LHCN-M2 (cell line): ENCODE measurements around the gene NPC1. TPM values are rescaled to one million over a fixed set of nuclear protein-coding genes. Genes with fewer than 3 reads are reported as not detected.
"Not testable (repeated sequence)": the region's sequence is repeated elsewhere in the genome, so short reads cannot be mapped to it uniquely, and the experiment has no call there.

ENCODE experiments used
- DNase-seq: peaks from one replicate; pipeline ENCODE4 v3.0.0-alpha.2; 2012; ENCODE audit warnings: low read depth
- polyA plus RNA-seq: library from polyadenylated mRNA; unstranded; fragments of >200 nt; gene quantifications from one replicate; pipeline ENCODE4 v1.2.1, GENCODE V29; 2012; ENCODE audit warnings: missing spikeins
- total RNA-seq: library from RNA; depleted of rRNA; stranded (reverse); fragments of >200 nt; gene quantifications from 2 replicates; pipeline ENCODE4 v1.2.3, GENCODE V29; 2014; rRNA removed

NPC1 gene
- total RNA-seq, result 63.1 and 71.8 TPM in 2 replicates
- 19.9 TPM for polyA plus RNA-seq

GRCh38 chr18:23586249-23587196 lies at the start of gene NPC1:
Gene NPC1 (minus strand): TSS chr18:23586506. CDS start chr18:23586343, 163 bp downstream.
- DNase-seq, result peak; percentile 91

GRCh38 chr18:23636071-23636399 lies 49.7 kb upstream of the NPC1 start:
- DNase-seq, result no peak

GRCh38 chr18:23635283-23636070 lies 49.2 kb upstream of the NPC1 start:
- peak; percentile 44 for DNase-seq

GRCh38 chr18:23634692-23635091 lies 48.4 kb upstream of the NPC1 start:
- DNase-seq, result no peak

- DNase-seq, result no peak
These were observed 46.3 kb upstream of the NPC1 start for GRCh38 chr18:23632615-23633014.

- DNase-seq, result no peak
These were observed 45.4 kb upstream of the NPC1 start for GRCh38 chr18:23631746-23632145.

GRCh38 chr18:23631312-23631711 lies 45.0 kb upstream of the NPC1 start:
- DNase-seq, result no peak

GRCh38 chr18:23629444-23629946 lies 43.2 kb upstream of the NPC1 start:
- no peak for DNase-seq

GRCh38 chr18:23627970-23628369 lies 41.7 kb upstream of the NPC1 start:
- DNase-seq, result no peak

GRCh38 chr18:23627321-23627720 lies 41.0 kb upstream of the NPC1 start:
- peak; percentile 95 for DNase-seq

- DNase-seq, result peak; percentile 90
These were observed 40.4 kb upstream of the NPC1 start for GRCh38 chr18:23626451-23627279.

GRCh38 chr18:23623040-23623439 lies 36.7 kb upstream of the NPC1 start:
- no peak for DNase-seq

- peak; percentile 41 for DNase-seq
These were observed 33.1 kb upstream of the NPC1 start for GRCh38 chr18:23619388-23619881.

- no peak for DNase-seq
These were observed 32.6 kb upstream of the NPC1 start for GRCh38 chr18:23618862-23619387.

GRCh38 chr18:23617412-23618014 lies 31.2 kb upstream of the NPC1 start:
- no peak for DNase-seq

- DNase-seq, result no peak
These were observed 30.0 kb upstream of the NPC1 start for GRCh38 chr18:23616258-23616657.

GRCh38 chr18:23614891-23615290 lies 28.6 kb upstream of the NPC1 start:
- DNase-seq, result no peak

- no peak for DNase-seq
These were observed 28.1 kb upstream of the NPC1 start for GRCh38 chr18:23614413-23614812.

- DNase-seq, result not testable (repeated sequence)
These were observed 26.8 kb upstream of the NPC1 start for GRCh38 chr18:23613091-23613475.

GRCh38 chr18:23612434-23613090 lies 26.3 kb upstream of the NPC1 start:
- DNase-seq, result no peak
